Left renal pelvis (tissue), 4 donors: ENCODE data around the gene TIGD3. TPM values are rescaled to one million over a fixed set of nuclear protein-coding genes. Genes with fewer than 3 reads are reported as not detected.
A peak's percentile ranks its signal among the peaks of the same experiment; 100 is the strongest.
"Not testable (repeated sequence)": the region's sequence is repeated elsewhere in the genome, so short reads cannot be mapped to it uniquely, and the experiment has no call there.

Experiments used
- DNase-seq, 4 donors: peaks; one replicate each; pipeline ENCODE4 v3.0.0-alpha.2; 2013; ENCODE audit warnings: low read depth in 4 of 4, low spot score in 3 of 4
- polyA plus RNA-seq, 4 donors: library from polyadenylated mRNA; unstranded; fragments of 120-200 nt; gene quantifications; one replicate each; pipeline ENCODE4 v1.2.1, GENCODE V29; 2013; ENCODE audit not compliant: insufficient read length in 4 of 4

TIGD3 gene
- polyA plus RNA-seq, 4 donors, result 0.41 to 0.69 (median 0.55) TPM

- DNase-seq, result no peak
Measured at GRCh38 chr11:65323813-65324212, 30.7 kb upstream of the TIGD3 start.

- no peak for DNase-seq
Measured at GRCh38 chr11:65325435-65325834, 29.1 kb upstream of the TIGD3 start.

GRCh38 chr11:65327021-65327420, 27.5 kb upstream of the TIGD3 start:
- no peak for DNase-seq

GRCh38 chr11:65329478-65329877, 25.1 kb upstream of the TIGD3 start:
- DNase-seq, result no peak

- peak in 2 of 4 donors; percentile 84 to 86 for DNase-seq
Measured at GRCh38 chr11:65329944-65330403, 24.6 kb upstream of the TIGD3 start.

GRCh38 chr11:65330544-65330943, 24.0 kb upstream of the TIGD3 start:
- DNase-seq, result no peak

GRCh38 chr11:65332591-65332990, 22.0 kb upstream of the TIGD3 start:
- not testable (repeated sequence) for DNase-seq

GRCh38 chr11:65334696-65335295, 19.8 kb upstream of the TIGD3 start:
- no peak for DNase-seq

- no peak for DNase-seq
Measured at GRCh38 chr11:65338676-65339075, 15.9 kb upstream of the TIGD3 start.

- no peak for DNase-seq
Measured at GRCh38 chr11:65340226-65340625, 14.3 kb upstream of the TIGD3 start.

- no peak for DNase-seq
Measured at GRCh38 chr11:65341856-65342255, 12.7 kb upstream of the TIGD3 start.

- no peak for DNase-seq
Measured at GRCh38 chr11:65351511-65351910, 3.0 kb upstream of the TIGD3 start.

- no peak for DNase-seq
Measured at GRCh38 chr11:65352783-65353182, 1.8 kb upstream of the TIGD3 start.

GRCh38 chr11:65353376-65353775, 1.2 kb upstream of the TIGD3 start:
- DNase-seq, result no peak

GRCh38 chr11:65353900-65354264, 669 bp upstream of the TIGD3 start:
- no peak for DNase-seq

- DNase-seq, result no peak
Measured at GRCh38 chr11:65355013-65355775, 643 bp downstream of the TIGD3 start.

GRCh38 chr11:65355776-65356393, 1.3 kb downstream of the TIGD3 start:
- no peak for DNase-seq

- no peak for DNase-seq
Measured at GRCh38 chr11:65356394-65356972, 1.9 kb downstream of the TIGD3 start.

- DNase-seq, result no peak
Measured at GRCh38 chr11:65357856-65358356, 3.4 kb downstream of the TIGD3 start.

- no peak for DNase-seq
Measured at GRCh38 chr11:65362320-65362931, 7.9 kb downstream of the TIGD3 start.

GRCh38 chr11:65362966-65363365, 8.4 kb downstream of the TIGD3 start:
- no peak for DNase-seq
